Measurements from ENCODE around the gene ADGRA3.

The ADGRA3 gene

GRCh38 chr4:22515888-22516541 lies at the start of gene ADGRA3:
Gene ADGRA3, minus strand, starts transcription at chr4:22516066. Its CDS starts 282 bp downstream, at chr4:22515784.
- TF ChIP-seq CTCF (IDR thresholded peaks at IDR 0.05; ENCODE audit: low read depth, low read length) = no peak

GRCh38 chr4:22556495-22556894 lies 40.6 kb upstream of the ADGRA3 start:
- DNase-seq (ENCODE audit: extremely low read depth, low read depth) = no peak
- TF ChIP-seq CTCF (IDR thresholded peaks at IDR 0.05; ENCODE audit: low read depth, low read length) = no peak

More at GRCh38 chr4:22515888-22516541, at the start of gene ADGRA3:
- no peak for DNase-seq (ENCODE audit: extremely low read depth, low read depth)

GRCh38 chr4:22554670-22555069 lies 38.8 kb upstream of the ADGRA3 start:
- no peak for TF ChIP-seq CTCF (IDR thresholded peaks at IDR 0.05; ENCODE audit: low read depth, low read length)

GRCh38 chr4:22553560-22553959 lies 37.7 kb upstream of the ADGRA3 start:
- TF ChIP-seq CTCF (IDR thresholded peaks at IDR 0.05; ENCODE audit: low read depth, low read length) = no peak

More at GRCh38 chr4:22554670-22555069, 38.8 kb upstream of the ADGRA3 start:
- DNase-seq (ENCODE audit: extremely low read depth, low read depth) = no peak

GRCh38 chr4:22552812-22553211 lies 36.9 kb upstream of the ADGRA3 start:
- DNase-seq (ENCODE audit: extremely low read depth, low read depth) = no peak
- TF ChIP-seq CTCF (IDR thresholded peaks at IDR 0.05; ENCODE audit: low read depth, low read length) = no peak

More at GRCh38 chr4:22553560-22553959, 37.7 kb upstream of the ADGRA3 start:
- no peak for DNase-seq (ENCODE audit: extremely low read depth, low read depth)

GRCh38 chr4:22551550-22551949 lies 35.7 kb upstream of the ADGRA3 start:
- no peak for TF ChIP-seq CTCF (IDR thresholded peaks at IDR 0.05; ENCODE audit: low read depth, low read length)
- no peak for DNase-seq (ENCODE audit: extremely low read depth, low read depth)

GRCh38 chr4:22546299-22546698 lies 30.4 kb upstream of the ADGRA3 start:
- no peak for TF ChIP-seq CTCF (IDR thresholded peaks at IDR 0.05; ENCODE audit: low read depth, low read length)
- no peak for DNase-seq (ENCODE audit: extremely low read depth, low read depth)
